Measurements from ENCODE around the gene POC1A. TPM values are rescaled to one million over a fixed set of nuclear protein-coding genes. Genes with fewer than 3 reads are reported as not detected.
A peak's percentile ranks its signal among the peaks of the same experiment; 100 is the strongest.

The POC1A gene
- total and polyA plus RNA-seq, 9 of the 15 experiments (the other 6 are each of a cell fraction or from before 2014, with no cell fraction given), result 7.2 to 17.5 (median 12.1) TPM

- Histone ChIP-seq H3K36me3 (ENCODE audit: control insufficient read depth, insufficient read depth, low read length) (no peaks in the 10 kb centered on the region), H3K4me1 (replicated peaks in 1 of 2; ENCODE audit: control insufficient read depth in 2 of 2, insufficient read depth in 2 of 2, low read length in 2 of 2) (peaks cover 8 to 23% of the 10 kb centered on the region in 2 experiments; a peak in 4 of 5 replicates), H2AFZ (ENCODE audit: low read depth, low read length) (0 out of 2 replicates have a peak overlapping the region, but pooled peaks have one; percentile 5), H3K79me2 (ENCODE audit: control insufficient read depth, insufficient read depth, low read length) (no peaks in the 10 kb centered on the region), H4K20me1 (replicated peaks; ENCODE audit: control insufficient read depth, insufficient read depth, low read length) (no peaks in the 10 kb centered on the region), H3K9ac (ENCODE audit: insufficient read depth in 1 of 2, low read depth in 2 of 2, low read length in 2 of 2) (peak overlapping the region in 1 of 2 experiments; percentile 57; a peak in 2 of 4 replicates), H3K27ac (ENCODE audit: extremely low read depth, low read depth, low read length) (no peak overlapping the region), H3K4me2 (ENCODE audit: insufficient read depth, low read length) (peak overlapping the region; percentile 17; the same call in 1 of the 2 replicates), H3K9me3 (replicated peaks; ENCODE audit: control insufficient read depth, insufficient read depth, low read depth, low read length) (no peaks in the 10 kb centered on the region), H3K27me3 (ENCODE audit: control insufficient read depth in 2 of 2, insufficient read depth in 2 of 2, low read length in 2 of 2) (no peaks in the 10 kb centered on the region), H3K9me1 (ENCODE audit: control insufficient read depth, insufficient read depth, low read length) (no peaks in the 10 kb centered on the region), H3K4me3 (no peak overlapping the region)
- ATAC-seq (peak; percentile 78), FAIRE-seq (no peak), DNase-seq (ENCODE audit: extremely low read depth in 1 of 4, low spot score in 3 of 4) (peak in 1 of 4 experiments; percentile 52)
- in situ Hi-C loops (cut with MboI), result no loop called here
- intact Hi-C loops (cut with micrococcal nuclease), result no loop called here
- POLR2A ChIA-PET, result interaction anchor here (0.6 to 1.0 kb wide), 6 partner anchors 12 to 179 kb away, joined by 3 to 4 read pairs (median 3); partner anchors contain the start of gene RPL29
- 12% methylated on average over 6 of the region's 9 CpGs for WGBS (ENCODE audit: insufficient coverage, low coverage, missing lambda C conversion rate)
- no TSS peak for BruUV-seq (replicated peaks)
- CTCF ChIA-PET (ENCODE audit: low intra/inter-chr PET ratio), result no interaction called here
- TF ChIP-seq JUND (IDR thresholded peaks at IDR 0.05; ENCODE audit: borderline replicate concordance, low read depth, low read length), result 0 out of 2 replicates have a peak, but pooled peaks have one; percentile 5
- no peak for TF ChIP-seq JUND (tag; IDR thresholded peaks at IDR 0.05; ENCODE audit: borderline replicate concordance, low read depth, low read length)
- no peak for TF ChIP-seq MYC (IDR thresholded peaks at IDR 0.05; ENCODE audit: low read depth, low read length)
- no peak for TF ChIP-seq MYC (CRISPR knock-in tag; IDR thresholded peaks at IDR 0.05; ENCODE audit: borderline replicate concordance, low read depth)
- no peak for TF ChIP-seq HMGXB4 (CRISPR knock-in tag; IDR thresholded peaks at IDR 0.05)
- peak; percentile 90 for TF ChIP-seq MAFG (tag; conservative IDR thresholded peaks at IDR 0.05)
- peak; percentile 30; the same call in 1 of the 2 replicates for TF ChIP-seq CREM (IDR thresholded peaks at IDR 0.05; ENCODE audit: low read depth)
- no peak for TF ChIP-seq ZHX1 (conservative IDR thresholded peaks at IDR 0.05; ENCODE audit: low read length)
- peak; percentile 95 for TF ChIP-seq ZNF316 (IDR thresholded peaks at IDR 0.05)
- no peak for TF ChIP-seq KDM1A (IDR thresholded peaks at IDR 0.05)
- TF ChIP-seq ZBTB33 (CRISPR knock-in tag; IDR thresholded peaks at IDR 0.05), result no peak
- no peak for TF ChIP-seq ZNF445 (CRISPR knock-in tag; IDR thresholded peaks at IDR 0.05; ENCODE audit: low read depth)
- peak; percentile 41; the same call in 1 of the 2 replicates for TF ChIP-seq SMARCA5 (IDR thresholded peaks at IDR 0.05)
- TF ChIP-seq RCOR1 (IDR thresholded peaks at IDR 0.05; ENCODE audit: borderline replicate concordance in 1 of 2, low read depth in 2 of 2, low read length in 2 of 2), result peak in 1 of 2 experiments; percentile 64; a peak in 1 of 4 replicates
- TF ChIP-seq KLF13 (tag; IDR thresholded peaks at IDR 0.05; ENCODE audit: borderline replicate concordance, low read depth), result no peak
Observed at GRCh38 chr3:52174896-52175295, 20.7 kb upstream of the POC1A start.

All from K562 (cell line).